GM19468 (cell line): ENCODE data around the gene JADE3.
"Not testable (repeated sequence)": the region's sequence is repeated elsewhere in the genome, so short reads cannot be mapped to it uniquely, and the experiment has no call there.

Experiments used
- ATAC-seq: cut with Tn5 transposase; IDR thresholded peaks from one replicate; pipeline ENCODE4 v1.9.1; 2021; ENCODE audit warnings: mild to moderate bottlenecking, moderate library complexity, moderate number of reproducible peaks; ENCODE audit not compliant: unreplicated experiment; ENCODE audit errors: extremely low read depth

The JADE3 gene

DNA sequence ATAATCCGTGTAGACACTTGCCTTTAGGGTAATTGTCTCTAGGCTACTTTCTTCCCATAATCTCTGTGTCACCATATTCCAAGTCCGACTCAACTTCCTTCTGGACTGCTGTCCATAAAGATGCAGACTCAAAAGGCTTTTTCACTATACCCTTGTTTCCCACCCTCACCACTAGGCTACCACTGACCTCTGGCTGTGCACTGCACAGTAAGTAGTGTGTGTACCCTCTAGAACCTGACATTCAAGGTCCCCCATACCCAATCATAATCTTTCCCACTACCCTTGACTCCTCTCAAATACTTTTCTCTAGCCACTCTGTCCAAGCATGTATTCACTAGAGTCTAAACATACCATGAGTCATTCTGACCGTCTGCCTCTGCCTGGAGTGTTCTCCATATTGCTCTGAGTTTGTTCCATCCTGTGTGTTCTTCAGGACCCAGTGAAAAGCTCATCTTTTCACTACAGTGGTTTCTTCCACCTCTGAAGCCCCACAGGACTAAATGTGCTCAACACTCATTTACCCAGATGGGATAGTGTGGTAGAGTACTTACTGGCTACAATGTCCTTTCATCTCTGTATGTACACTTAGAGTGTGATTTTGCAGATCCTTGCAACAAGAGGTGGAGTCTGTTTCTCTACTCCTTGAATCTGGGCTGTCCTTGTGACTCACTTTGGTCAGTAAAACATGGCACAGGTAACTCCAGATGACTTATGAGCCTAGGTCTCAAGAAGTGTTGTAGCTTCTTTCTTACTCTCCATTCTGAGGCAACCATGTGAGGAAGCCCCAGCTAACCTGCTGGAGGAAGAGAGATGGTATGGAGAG is 17.4 kb downstream of the JADE3 start:
- ATAC-seq = no peak

DNA sequence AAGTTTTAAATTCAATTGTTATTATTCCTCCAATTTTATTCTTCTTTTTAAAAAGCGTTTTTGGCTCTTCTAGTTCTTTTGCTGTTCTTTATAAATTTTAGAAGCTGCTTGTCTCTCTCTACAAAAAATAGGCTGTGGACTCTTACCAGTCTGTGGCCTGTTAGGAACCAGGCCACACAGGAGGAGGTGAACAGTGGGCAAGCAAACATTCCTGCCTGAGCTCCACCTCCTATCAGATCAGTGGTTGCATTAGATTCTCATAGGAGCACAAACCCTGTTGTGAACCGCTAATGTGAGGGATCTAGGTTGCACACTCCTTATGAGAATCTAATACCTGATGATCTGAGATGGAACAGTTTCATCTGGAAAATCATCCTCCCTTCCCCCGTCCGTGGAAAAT is 23.1 kb downstream of the JADE3 start:
- ATAC-seq = no peak

DNA sequence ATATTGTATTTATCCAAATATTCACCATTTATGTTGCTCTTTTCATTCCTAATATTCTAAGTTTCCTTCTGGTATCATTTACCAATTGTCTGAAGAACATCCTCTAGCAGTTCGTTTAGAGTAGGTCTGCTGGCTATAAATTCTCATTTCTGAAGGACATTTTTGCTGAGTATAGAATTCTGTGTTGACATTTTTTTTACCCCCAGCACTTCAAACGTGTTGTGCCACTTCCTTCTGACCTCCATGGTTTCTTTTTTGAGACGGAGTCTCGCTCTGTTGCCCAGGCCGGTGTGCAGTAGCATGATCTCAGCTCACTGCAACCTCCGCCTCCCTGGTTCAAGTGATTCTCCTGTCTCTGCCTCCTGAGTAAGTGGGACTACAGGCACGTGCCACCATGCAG is 26.4 kb downstream of the JADE3 start:
- ATAC-seq = no peak

DNA sequence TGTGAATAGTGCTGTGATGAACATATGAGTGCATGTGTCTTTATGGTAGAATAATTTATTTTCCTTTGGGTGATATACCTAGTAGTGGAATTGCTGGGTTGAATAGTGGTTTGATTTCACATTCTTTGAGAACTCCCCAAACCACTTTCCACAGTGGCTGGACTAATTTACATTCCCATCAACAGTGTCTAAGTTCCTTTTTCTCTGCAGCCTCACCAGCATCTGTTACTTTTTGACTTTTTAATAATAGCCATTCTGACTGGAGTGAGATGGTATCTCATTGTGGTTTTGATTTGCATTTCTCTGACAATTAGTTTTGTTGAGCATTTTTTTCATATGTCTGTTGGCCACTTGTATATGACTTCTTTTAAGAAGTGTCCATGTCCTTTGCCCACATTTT is 29.1 kb downstream of the JADE3 start:
- ATAC-seq = no peak

DNA sequence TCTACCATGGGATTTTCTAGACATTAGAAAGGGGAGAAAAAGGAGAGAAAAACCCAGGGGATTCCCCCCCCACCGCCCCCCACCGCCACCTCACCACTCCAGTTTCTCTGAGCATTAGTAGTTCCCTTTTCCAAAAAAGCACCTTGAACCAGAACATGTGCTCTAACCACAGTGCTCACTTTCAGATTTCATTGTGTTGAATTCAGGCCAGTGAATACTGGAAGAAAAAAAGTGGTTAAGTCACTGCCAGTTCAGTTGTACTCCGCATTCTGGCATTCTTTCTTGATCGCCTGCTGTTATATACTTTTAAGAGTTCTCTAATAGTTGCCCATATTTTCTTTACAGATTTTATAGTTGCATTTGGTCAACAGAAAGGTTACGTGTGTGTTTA is 40.9 kb downstream of the JADE3 start:
- peak; percentile 29 for ATAC-seq

DNA sequence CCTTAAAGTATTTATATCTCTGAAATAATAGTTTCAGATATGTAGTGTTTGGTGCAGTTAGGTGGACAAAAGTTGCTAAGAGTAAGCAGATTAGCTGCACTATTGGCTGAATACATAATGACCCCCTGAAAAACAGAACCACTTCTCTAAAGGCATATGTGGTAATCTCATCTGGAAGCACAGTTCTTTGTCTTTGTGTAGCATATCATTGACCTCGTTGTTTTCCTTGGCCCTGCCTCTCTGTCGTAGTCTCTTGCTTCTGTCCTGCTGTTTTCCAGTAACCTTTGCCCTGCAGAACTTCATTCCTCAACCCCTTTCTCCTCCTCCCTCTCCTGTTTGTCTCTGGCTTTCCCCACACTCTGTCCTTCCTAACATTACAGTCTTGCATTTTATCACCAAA is 41.4 kb downstream of the JADE3 start:
- ATAC-seq = no peak

DNA sequence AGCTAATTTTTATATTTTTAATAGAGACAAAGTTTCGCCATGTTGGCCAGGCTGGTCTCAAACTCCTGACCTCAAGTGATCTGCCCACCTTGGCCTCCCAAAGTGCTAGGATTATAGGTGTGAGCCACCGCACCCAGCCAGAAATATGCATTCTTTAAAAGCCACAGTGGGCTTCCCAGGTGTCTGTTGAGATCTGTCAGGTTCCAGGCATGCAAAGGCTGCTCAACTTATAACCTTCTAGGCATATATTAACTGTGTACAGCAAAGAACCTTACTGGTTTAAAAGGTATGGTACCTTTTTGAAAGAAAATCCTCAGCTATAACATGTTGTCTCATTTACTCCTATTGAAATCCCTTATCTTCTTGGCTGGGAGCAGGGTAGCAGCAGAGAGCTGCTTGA is 42.5 kb downstream of the JADE3 start:
- no peak for ATAC-seq

DNA sequence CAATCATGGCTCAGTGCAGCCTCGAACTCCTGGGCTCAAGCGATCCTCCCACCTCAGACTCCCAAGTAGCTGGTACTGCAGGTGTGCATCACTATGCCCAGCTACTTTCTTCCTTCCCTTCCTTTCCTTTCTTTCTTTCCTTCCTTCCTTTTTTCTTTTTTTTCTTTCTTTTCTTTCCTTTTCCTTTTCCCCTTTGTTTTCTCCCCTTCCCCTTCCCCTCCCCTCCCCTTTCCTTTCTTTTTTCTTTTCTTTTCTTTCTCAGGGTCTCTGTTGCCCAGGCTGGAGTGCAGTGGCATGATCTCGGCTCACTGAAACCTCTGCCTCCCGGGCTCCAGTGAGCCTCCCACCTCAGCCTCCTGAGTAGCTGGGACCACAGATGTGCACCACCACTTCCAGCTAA is 44.4 kb downstream of the JADE3 start:
- not testable (repeated sequence) for ATAC-seq

DNA sequence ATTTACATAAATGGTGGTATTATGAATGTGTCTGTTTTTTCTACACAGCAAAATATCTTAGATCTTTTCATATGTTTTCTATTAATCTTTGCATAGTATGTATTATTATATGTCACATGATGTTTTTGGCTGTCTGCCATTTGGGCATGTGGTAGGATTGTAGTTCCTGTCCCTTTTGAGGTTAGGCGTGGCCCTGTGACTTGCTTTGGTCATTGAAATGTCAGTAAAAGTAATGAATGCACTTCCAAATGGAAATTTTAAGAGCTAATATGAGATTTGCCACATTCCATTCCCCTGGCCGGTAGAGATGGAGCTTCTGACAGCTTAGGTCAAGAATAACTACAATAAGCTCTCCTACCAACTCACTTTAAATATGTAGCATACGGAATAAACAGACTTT is 45.1 kb downstream of the JADE3 start:
- no peak for ATAC-seq

DNA sequence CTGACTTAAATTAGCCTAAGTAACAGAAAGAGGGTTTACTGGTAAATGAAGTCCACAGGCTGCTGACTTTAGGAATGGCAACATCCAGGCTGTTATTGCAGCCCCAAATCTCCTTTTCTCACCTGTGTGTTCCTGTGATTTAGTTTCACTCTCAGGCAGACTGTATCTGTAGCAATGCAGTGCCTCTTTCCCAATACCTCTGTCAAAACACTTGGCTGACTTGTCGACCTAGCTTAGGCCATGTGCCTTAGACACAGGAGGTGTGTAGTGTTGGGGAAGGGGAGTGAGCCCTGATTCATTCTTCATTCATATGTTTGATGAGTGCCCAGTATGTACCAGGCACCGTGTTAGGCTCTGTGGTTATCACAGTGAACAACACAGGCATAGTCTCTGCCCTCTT is 46.9 kb downstream of the JADE3 start:
- ATAC-seq = no peak

DNA sequence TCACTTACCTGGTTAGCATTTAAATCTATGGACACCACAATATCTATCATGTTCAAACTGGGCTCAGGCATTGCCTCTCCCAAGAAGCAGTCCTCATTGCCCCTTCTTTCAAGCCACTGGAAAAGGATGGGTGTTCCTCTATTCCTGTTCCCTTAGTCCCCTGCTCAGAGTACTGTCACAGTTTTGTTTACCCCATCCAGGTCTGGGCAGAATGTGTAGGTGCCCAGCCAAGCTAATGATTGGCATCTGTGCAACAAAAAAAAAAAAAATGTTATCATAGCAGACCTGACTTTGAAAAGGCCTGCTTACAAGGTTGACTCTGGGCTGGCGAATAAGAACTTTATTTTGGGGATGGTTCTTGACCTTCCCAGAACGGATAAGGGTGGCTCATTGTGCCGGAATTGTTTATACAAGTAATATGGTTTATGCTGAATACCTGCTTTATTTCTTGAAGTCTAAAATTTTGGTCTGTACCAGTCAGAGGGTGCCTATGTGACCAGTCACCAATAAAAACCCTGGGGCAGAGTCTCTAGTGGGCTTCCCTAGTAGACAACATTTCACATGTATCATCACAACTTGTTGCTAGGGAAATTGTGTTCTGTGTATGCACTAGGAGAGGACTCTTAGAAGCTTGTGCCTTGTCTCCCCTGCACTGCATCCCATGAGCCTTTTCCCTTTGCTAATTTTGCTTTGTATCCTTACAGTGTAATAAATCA is 47.9 kb downstream of the JADE3 start:
- no peak for ATAC-seq

DNA sequence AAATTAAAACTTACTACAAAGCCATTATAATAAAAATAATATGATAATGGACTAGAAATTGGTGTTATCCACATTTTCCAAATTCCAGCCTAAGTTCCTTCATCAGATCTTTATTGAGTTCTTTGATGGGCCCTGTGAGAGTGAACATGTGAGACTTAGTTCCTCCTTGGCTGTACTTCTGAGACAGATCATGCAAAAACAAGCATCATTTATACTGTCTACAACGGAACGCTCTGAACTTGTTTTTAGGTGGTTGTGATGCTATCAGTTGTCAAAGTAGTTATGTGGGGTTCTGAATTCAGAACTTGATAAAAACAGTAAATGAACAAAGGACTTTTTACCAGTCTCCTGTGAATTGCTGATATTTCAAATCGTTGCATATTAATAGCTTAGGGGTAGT is 48.9 kb downstream of the JADE3 start:
- no peak for ATAC-seq

DNA sequence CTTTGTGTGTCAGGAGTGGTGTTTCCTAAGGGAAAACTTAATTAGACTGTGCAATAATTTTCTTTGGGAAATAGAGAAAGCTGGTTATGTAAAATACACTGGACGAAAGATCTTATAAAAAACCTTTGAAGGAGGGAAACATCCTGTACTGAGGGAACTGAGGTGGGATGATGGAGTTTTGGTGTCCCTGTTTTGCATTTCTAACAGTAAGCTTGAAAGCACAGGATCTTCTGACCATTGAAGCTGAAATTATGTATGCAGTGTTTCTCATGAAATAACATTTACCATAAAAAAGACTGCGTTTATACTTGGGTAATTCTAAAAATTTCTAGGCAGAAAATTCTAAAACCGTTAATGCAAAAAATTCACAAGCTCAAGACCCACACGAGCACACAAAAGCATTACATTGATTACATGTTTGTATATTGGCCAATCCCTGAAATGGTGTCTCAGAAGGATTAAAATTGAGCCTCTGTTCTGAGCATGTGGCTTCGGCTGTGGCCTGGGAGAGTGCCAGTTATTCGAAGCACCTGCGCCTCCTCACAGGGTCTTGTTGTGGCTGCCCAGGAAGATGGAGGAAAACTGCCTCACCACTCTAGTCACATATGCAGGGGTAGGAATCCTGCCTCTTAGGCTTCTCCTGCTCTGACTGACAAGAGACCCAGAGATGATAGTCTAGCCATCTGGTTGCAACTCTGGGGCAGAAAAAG is 49.5 kb downstream of the JADE3 start:
- no peak for ATAC-seq

DNA sequence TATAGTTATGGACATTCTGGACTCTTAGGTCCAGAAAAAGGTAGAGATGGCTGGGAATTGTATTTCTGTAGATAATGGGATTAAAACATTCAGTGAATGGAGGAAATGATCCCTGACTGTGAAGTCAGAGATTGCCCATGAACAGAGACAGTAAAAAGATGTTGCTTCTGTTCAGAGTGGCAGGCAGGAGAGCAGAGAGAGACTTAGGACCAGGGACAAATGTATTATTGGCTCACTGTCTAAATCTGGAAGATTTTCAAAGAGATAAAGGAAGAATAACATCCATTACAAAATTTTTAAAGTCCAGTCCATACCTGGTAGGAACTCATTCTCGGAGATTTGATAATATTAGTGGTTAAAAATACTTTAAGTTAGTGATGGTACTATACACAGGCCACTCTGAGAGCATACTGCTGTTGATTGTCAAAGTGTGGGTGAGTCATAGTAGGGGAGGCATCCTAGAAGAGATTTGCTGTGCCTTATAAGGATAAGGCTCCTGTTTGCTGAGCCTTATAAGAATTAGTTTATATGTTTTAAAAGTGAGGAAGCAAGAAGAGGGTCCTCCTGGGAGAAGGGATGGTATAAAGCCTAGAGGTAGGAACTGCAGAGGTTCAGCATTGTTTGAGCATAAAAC is 53.0 kb downstream of the JADE3 start:
- no peak for ATAC-seq

DNA sequence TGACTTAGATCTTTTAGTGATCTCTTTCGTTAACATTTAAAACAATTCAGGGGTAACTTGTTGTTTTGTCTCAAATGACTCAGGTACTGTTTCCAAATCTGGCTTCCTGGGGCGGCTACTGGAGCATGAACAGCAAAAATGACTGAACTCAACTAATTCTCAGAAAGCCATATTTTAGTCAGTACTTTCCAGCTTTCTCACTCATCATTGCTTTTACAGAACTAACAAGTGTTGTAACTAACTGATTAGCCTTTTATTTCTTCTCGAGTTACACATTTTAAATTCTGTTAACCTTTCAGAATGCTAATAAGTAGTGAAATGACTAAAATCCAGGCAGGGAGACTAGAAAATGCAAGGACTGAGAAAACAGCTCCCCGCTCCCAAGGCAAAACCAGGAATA is 55.3 kb downstream of the JADE3 start:
- no peak for ATAC-seq

DNA sequence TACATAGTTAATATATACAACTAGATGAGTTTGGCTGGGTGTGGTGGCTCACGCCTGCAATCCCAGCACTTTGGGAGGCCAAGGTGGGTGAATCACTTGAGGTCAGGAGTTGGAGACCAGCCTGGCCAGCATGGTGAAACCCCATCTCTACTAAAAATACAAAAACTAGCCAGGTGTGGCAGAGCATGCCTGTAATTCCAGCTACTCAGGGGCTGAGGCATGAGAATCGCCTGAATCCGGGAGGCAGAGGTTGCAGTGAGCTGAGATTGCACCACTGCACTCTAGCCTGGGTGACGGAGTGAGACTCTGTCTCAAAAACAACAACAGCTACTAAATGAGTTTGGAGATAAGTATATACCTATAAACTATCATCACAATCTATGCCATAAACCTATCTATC is 64.8 kb downstream of the JADE3 start:
- not testable (repeated sequence) for ATAC-seq

DNA sequence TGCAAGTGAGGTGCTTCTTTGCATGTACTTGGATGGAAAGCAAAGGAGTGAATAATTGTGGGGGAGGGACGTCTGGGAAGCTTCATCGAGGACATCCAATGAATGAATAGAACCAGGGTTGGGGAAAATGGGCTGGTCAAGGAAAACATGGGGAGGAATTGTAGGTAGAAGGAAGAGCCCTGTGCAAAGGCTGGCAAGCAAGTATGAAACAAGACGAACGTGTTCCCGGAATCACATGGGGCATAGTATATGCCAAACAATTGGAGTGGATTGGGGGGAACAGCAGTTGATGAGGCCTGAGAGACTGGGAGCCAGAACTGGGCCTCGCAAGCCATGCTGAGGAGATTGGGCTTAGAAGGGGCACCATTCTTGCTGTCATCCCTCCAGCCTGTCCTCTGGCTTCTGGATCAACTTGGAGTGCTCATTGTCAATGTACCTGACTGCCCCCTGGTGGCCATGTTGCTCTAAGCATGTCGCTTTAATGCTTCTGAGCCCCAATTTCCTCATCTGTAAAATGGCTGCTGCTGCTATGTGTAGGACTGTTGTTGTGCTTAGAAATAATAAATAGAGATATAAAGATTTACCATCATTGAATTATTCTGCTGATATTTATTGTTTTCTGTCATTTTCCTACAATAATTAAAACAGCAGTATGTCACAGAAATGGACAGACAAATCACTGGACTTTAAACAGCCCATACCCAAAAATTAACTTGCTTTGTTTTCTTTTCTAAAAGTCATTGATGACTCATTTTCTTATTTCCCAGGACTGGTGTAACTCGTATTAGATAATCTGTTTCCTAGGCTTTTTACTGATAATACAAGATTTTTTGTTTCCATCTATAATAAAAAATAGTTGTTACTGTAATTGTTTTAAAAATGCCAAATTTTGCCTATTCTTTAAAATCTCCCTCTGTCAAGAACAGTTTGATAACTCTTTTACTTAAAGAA is 66.4 kb downstream of the JADE3 start:
- no peak for ATAC-seq

DNA sequence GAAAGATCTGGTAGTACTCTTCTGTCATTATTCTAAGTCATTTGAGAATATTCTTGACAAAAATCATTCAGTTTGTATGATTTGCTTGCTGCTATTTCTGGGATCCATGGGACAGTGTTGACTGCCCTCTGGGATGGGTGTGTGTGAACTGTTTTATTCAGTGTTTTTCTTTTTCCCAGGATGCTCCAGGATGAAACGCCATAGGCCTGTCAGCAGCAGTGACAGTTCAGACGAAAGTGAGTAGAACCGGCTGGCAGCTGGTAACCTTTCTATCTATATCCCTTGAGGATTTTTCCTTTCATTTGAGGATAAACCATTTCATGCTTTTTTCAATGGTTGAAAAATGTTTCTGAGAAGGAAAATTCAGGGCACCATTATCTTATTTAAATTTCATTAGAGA is 72.5 kb downstream of the JADE3 start:
- ATAC-seq = no peak

DNA sequence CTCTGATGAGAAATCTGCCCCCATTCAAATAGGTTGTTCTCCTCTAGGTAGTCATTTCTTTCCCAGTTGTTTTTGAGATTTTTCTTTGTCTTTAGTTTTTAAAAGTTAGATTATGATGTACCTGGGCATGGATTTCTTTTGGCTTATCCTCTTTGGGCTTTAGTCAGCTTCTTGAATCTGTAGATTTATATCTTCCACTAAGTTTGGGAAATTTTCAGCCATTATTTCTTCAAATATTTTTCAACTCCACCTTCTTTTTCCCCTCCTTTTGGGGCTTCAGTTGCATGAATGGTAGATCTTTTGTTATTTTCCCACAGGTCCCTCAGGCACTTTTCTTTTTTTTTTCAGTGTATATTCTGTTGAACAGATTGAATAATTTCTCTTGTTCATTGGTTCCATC is 77.3 kb downstream of the JADE3 start:
- ATAC-seq = no peak

DNA sequence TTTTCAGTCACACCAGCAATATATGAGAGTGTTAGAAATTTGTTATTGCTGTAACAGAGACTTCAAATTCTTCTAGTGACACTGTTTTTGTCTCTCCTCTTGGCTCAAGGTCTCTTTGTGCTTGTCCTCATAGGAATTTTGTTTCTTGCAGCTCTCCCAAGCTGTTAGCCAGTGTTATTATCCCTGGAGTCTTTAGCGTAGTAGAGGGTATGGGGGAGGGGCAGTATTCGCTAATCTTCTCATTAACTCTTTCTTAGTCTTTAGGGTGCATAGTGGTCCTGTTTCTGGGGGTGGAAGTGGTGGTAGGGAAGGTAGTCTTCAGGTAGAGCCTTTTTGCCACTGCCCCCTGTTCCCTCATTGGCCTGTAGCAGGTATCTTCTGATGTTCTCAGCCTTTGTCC is 79.4 kb downstream of the JADE3 start:
- no peak for ATAC-seq
